GM12891 (cell line): ENCODE measurements around the gene NUP210L.

Experiments used
- PAX5 ChIP-seq: IDR thresholded peaks from 2 replicates; pipeline ENCODE4 v1.6.1; 2011; ENCODE audit warnings: low read length, moderate library complexity, mild to moderate bottlenecking; ENCODE audit not compliant: insufficient read depth, severe bottlenecking
- POLR2A ChIP-seq: IDR thresholded peaks from 2 replicates; pipeline ENCODE4 v1.6.1; 2011; ENCODE audit warnings: low read depth, low read length, control low read depth
- POLR2AphosphoS5 ChIP-seq: IDR thresholded peaks from 2 replicates; pipeline ENCODE4 v1.6.1; 2011; ENCODE audit warnings: low read depth, low read length, control low read depth
- SPI1 ChIP-seq: IDR thresholded peaks from 2 replicates; pipeline ENCODE4 v1.6.1; 2011; ENCODE audit warnings: low read depth, low read length, control low read depth
- TAF1 ChIP-seq: IDR thresholded peaks from 2 replicates; pipeline ENCODE4 v1.6.1; 2011; ENCODE audit warnings: low read depth, low read length, control low read depth

DNA sequence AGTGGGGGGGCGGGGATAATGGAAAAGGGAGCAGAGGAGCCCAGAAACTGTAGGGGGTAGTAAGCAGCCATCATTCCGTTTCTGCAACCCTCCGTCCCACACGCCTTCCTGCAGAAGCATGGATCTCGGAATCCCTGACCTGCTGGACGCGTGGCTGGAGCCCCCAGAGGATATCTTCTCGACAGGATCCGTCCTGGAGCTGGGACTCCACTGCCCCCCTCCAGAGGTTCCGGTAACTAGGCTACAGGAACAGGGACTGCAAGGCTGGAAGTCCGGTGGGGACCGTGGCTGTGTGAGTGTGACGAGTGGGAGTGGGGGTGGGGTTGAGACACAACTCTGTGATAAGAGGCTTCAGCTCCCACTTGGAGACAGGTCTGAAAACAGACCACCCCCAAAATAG lies 186.5 kb downstream of the NUP210L start:
- TF ChIP-seq POLR2AphosphoS5 (no peak), TAF1 (no peak), SPI1 (no peak), PAX5 (no peak), POLR2A (no peak)
